Ectodermal cell (in vitro differentiated cells): ENCODE results near the gene GUSB.

Source experiments
- H3K27ac ChIP-seq: 2 replicates; pipeline ENCODE4 v1.7.0; 2013; ENCODE audit warnings: mild to moderate bottlenecking, low read depth, low read length; ENCODE audit not compliant: insufficient read depth, poor library complexity, severe bottlenecking
- H3K27me3 ChIP-seq: 2 replicates; pipeline ENCODE4 v1.7.0; 2013; ENCODE audit warnings: mild to moderate bottlenecking, low read length; ENCODE audit not compliant: insufficient read depth, control insufficient read depth, poor library complexity, severe bottlenecking
- H3K36me3 ChIP-seq: one replicate; pipeline ENCODE4 v1.7.0; 2013; ENCODE audit warnings: low read length; ENCODE audit not compliant: control insufficient read depth, insufficient read depth
- H3K4me1 ChIP-seq: one replicate; pipeline ENCODE4 v1.7.0; 2013; ENCODE audit warnings: low read length; ENCODE audit not compliant: control insufficient read depth, insufficient read depth
- H3K4me3 ChIP-seq: 2 replicates; pipeline ENCODE4 v1.7.0; 2013; ENCODE audit warnings: low read depth, low read length, control low read depth; ENCODE audit not compliant: insufficient read depth
- H3K9me3 ChIP-seq: 2 replicates; pipeline ENCODE4 v1.7.0; 2013; ENCODE audit warnings: mild to moderate bottlenecking, low read length, moderate library complexity; ENCODE audit not compliant: control insufficient read depth
- WGBS, 2 experiments: methylation state at CpG; one replicate each; pipeline ENCODE4 v1.1.7; 2013; ENCODE audit warnings: missing lambda C conversion rate in 2 of 2; 5-methylcytosine and 5-hydroxymethylcytosine counted together

Gene GUSB

DNA sequence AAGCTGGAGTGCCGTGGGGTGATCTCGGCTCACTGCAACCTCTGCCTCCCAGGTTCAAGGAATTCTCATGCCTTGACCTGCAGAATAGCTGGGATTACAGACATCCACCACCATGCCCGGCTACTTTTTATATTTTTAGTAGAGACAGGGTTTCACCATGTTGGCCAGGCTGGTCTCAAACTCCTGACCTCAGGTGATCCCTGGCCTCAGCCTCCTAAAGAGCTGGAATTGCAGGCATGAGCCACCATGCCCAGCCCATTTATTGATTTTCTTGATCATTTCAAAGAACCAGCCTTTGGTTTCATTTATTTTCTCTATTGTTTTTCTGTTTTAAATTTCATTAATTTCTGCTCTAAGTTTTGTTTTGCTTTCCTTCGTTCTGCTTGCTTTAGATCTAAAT, 50.3 kb downstream of the GUSB start:
- Histone ChIP-seq H3K36me3 (no peaks in the 10 kb centered on the region), H3K4me1 (no peaks in the 10 kb centered on the region), H3K27ac (no peak overlapping the region), H3K9me3 (no peaks in the 10 kb centered on the region), H3K4me3 (no peak overlapping the region), H3K27me3 (no peaks in the 10 kb centered on the region)
- 95 to 96% methylated on average over 4 of the region's 4 CpGs for WGBS, 2 experiments

DNA sequence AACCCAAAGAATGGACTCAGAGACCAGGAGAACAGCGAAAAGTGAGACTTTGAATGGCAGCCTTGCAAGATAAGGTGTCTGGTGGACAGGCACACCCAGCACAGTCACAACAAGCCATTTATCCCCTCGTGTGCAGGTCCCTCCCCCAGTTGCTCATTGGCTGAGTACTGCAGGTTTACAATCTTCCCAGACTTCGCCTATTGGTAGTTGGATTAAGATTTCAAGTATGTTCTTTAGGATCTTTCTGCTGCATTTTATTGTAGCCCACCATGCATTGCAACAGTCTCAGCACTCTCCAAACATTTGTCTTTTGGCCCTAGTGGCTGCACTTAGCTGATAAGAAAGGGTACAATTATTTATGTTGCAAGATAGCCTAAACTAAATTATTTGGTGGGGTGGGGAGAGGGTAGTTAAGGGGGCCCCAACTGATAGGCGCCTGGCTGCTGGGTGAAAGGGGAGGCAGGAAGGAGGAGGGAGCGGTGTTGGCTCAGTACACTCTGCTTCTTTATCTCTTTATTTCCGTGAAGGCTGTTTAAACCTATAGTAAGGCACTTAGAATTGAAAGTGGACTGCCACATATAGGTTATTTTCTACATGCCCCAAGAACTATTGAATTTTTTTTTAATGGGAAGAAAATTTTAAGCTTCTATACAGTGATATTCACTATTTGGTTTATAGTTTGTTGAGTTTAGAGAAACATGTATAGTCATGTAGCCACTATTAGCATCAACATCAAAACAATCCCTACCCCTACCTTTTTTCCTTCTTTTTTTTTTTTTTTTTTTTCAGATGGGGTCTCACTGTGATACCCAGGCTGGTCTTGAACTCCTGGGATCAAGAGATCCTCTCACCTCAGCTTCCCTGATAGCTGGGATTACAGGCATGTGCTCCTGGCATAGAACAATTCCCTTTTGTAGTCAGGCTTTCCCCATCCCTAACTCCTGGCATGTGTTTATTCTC, 54.2 kb downstream of the GUSB start:
- no peaks in the 10 kb centered on the region for H3K27me3 ChIP-seq
- no peaks in the 10 kb centered on the region for H3K36me3 ChIP-seq
- no peaks in the 10 kb centered on the region for H3K9me3 ChIP-seq
- H3K4me3 ChIP-seq = no peak overlapping the region
- 79 to 85% methylated on average over 6 of the region's 6 CpGs for WGBS, 2 experiments
- H3K4me1 ChIP-seq = no peaks in the 10 kb centered on the region
- no peak overlapping the region for H3K27ac ChIP-seq

DNA sequence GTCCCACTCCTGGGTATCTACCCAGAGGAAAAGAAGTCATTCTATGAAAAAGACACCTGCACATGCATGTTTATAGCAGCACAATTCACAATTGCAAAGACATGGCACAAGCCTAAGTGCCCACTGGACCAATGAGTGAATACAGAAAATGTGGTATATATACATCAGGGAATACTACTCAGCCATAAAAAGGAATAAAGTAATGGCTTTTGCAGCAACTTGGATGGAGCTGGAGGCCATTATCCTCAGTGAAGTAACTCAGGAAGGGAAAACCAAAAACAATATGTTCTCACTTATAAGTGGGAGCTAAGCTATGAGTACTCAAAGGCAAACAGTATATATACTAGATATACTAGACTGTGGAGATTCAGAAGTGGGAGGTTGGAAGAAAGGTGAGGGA, 55.4 kb downstream of the GUSB start:
- H3K4me3 ChIP-seq = no peak overlapping the region
- no peak overlapping the region for H3K27ac ChIP-seq
- no peaks in the 10 kb centered on the region for H3K4me1 ChIP-seq
- H3K36me3 ChIP-seq = no peaks in the 10 kb centered on the region
- no peaks in the 10 kb centered on the region for H3K9me3 ChIP-seq
- H3K27me3 ChIP-seq = no peaks in the 10 kb centered on the region

DNA sequence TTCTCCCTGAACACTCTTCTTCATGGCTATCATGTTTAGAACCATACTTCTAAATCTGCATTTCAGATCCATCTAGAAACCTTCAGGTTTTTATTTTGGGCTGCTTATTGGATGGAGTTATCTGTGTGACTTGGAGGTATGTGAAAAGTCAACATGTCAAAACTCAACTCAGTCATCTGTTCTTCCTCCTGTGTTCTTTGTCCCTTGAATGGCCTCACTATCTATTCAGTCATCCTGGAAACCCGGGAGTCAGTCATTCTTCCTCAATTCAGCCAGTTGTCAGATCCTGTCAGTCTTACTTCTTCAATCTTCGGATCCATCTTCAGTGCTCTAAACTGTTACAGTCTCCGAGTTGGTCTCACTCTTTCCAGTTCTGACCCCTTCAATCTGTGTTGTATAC, 57.0 kb downstream of the GUSB start:
- H3K4me3 ChIP-seq = no peak overlapping the region
- H3K9me3 ChIP-seq = no peaks in the 10 kb centered on the region
- no peaks in the 10 kb centered on the region for H3K27me3 ChIP-seq
- no peaks in the 10 kb centered on the region for H3K4me1 ChIP-seq
- H3K27ac ChIP-seq = no peak overlapping the region
- 75 to 86% methylated on average over 3 of the region's 3 CpGs for WGBS, 2 experiments
- no peaks in the 10 kb centered on the region for H3K36me3 ChIP-seq

DNA sequence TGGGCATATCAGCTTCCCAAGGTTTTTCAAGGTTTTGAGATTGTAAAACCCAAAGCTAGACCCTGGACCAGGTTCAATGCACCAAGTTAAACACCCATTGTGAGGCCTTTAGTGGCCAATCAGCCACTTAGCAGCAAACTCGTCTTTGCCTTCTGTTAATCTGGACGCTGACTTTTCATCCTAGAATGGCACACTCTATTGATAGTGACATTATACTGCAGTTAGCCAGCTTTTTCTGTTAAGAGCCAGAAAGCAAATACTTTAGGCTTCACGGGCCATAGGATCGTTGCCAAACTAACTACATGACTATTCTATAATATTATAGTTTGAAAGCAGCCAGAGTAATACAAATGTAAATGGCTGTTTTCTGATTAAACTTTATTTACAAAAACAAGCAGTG, 57.8 kb downstream of the GUSB start:
- no peaks in the 10 kb centered on the region for H3K9me3 ChIP-seq
- no peaks in the 10 kb centered on the region for H3K36me3 ChIP-seq
- no peaks in the 10 kb centered on the region for H3K27me3 ChIP-seq
- no peak overlapping the region for H3K27ac ChIP-seq
- H3K4me3 ChIP-seq = no peak overlapping the region
- H3K4me1 ChIP-seq = no peaks in the 10 kb centered on the region
- WGBS, 2 experiments = 89 to 93% methylated on average over 2 to 4 of the region's 4 CpGs

DNA sequence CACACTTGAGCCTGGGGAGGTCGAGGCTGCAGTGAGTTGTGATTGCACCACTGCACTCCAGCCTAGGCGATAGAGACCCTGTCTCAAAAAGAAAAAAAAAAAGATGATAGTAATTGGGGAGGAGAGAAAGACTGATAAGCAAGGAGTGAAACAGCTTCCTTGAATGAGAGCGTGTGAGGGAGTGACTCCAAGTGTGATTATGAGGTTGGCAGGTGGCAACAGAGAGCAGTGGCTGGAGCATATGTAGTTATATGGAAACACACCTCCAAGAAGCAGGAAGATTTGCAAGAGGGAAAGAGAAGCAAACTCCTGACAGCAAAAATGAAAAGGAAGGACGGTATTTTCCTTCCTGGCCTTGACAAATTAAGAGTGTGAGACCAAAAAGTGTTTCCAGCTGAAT, 58.7 kb downstream of the GUSB start:
- no peaks in the 10 kb centered on the region for H3K9me3 ChIP-seq
- no peaks in the 10 kb centered on the region for H3K36me3 ChIP-seq
- no peaks in the 10 kb centered on the region for H3K27me3 ChIP-seq
- no peak overlapping the region for H3K4me3 ChIP-seq
- WGBS, 2 experiments = 89 to 92% methylated on average over 4 of the region's 4 CpGs
- H3K4me1 ChIP-seq = no peaks in the 10 kb centered on the region
- no peak overlapping the region for H3K27ac ChIP-seq

DNA sequence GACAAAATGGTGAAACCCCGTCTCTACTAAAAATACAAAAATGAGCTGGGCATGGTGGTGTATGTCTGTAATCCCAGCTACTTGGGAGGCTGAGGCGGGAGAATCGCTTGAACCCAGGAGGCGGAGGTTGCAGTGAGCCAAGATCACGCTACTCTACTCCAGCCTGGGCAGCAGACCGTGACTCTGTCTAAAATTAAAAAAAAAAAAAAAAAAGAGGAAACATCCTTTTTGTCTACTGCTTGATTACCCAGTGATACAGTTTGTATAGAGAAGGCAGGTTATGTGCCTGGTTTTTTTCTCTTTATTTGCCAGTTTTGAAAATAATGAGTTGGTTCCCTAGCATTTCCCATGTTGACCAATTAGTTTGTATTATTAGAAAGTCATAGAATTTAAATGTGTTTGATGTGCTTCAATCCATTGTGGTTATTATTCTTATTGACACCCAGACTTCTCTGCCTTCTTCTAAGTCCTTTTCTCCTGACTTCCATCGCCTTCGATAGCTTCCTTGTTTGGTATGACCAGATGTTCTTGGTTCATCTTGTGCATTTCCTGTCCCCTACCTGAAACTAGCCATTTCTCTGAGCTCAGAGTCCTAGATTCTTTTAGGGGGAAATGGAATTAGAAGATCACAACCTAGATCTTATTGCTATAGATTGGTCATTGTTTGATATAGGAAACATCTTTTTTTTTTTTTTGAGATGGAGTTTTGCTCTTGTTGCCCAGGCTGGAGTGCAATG, 65.9 kb downstream of the GUSB start:
- H3K4me1 ChIP-seq = no peaks in the 10 kb centered on the region
- H3K36me3 ChIP-seq = no peaks in the 10 kb centered on the region
- no peaks in the 10 kb centered on the region for H3K9me3 ChIP-seq
- WGBS, 2 experiments = 93 to 97% methylated on average over 7 to 8 of the region's 8 CpGs
- H3K4me3 ChIP-seq = no peak overlapping the region
- H3K27me3 ChIP-seq = no peaks in the 10 kb centered on the region
- H3K27ac ChIP-seq = no peak overlapping the region

DNA sequence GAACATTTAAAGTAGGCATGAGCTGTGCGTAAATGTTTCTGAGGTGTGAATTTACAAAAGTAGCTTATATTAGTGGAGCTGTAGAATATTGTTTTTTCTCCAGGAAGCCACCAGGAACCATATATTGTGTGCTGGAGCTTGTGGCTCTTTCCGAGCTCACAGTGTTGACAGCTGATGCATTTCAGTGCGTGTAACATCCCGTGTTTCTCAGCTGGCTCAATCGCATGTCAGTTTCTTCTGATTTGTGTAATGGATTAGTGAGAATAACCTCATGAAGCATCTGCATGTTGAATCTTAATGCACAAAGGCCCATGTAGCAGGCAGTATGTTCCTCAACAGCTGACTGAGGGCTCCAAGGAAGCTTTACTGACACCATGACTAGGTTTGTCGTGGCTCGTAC, 69.8 kb downstream of the GUSB start:
- H3K36me3 ChIP-seq = no peaks in the 10 kb centered on the region
- H3K9me3 ChIP-seq = no peaks in the 10 kb centered on the region
- H3K27me3 ChIP-seq = no peaks in the 10 kb centered on the region
- 91 to 98% methylated on average over 7 of the region's 7 CpGs for WGBS, 2 experiments
- H3K4me3 ChIP-seq = no peak overlapping the region
- no peaks in the 10 kb centered on the region for H3K4me1 ChIP-seq
- no peak overlapping the region for H3K27ac ChIP-seq
